Testis (tissue), 3 donors: Measurements from ENCODE around the gene MRGPRX2. TPM values are rescaled to one million over a fixed set of nuclear protein-coding genes. Genes with fewer than 3 reads are reported as not detected.
A peak's percentile ranks its signal among the peaks of the same experiment; 100 is the strongest.

ENCODE experiments used
- DNase-seq: peaks from one replicate; pipeline ENCODE4 v3.0.0-alpha.2; 2019
- H3K27ac ChIP-seq, 2 donors: fragments of 200-600 bp; sonication (generic); one replicate each; pipeline ENCODE4 v1.5.1; 2019
- H3K27me3 ChIP-seq: fragments of 200-600 bp; sonication (generic); one replicate; pipeline ENCODE4 v1.5.1; 2019
- H3K36me3 ChIP-seq: fragments of 200-600 bp; sonication (generic); one replicate; pipeline ENCODE4 v1.5.1; 2017; ENCODE audit warnings: low read depth; ENCODE audit errors: missing control alignments
- H3K4me1 ChIP-seq: fragments of 200-600 bp; sonication (generic); one replicate; pipeline ENCODE4 v1.5.1; 2019
- H3K4me3 ChIP-seq, 2 donors: fragments of 200-600 bp; sonication (generic); one replicate each; pipeline ENCODE4 v1.5.1; 2017 to 2019
- H3K9me3 ChIP-seq: fragments of 200-600 bp; sonication (generic); one replicate; pipeline ENCODE4 v1.5.1; 2017
- POLR2A ChIP-seq: fragments of 450-650 bp; IDR thresholded peaks from one replicate; pipeline ENCODE4 v1.6.1; 2017; ENCODE audit warnings: antibody characterized with exemption, mild to moderate bottlenecking, moderate library complexity
- WGBS, 2 donors: methylation state at CpG; one replicate each; pipeline ENCODE4 v1.1.5; 2018; 5-methylcytosine and 5-hydroxymethylcytosine counted together
- intact Hi-C: fragments of 100-400 bp; cut with DNase I; formaldehyde crosslinking; loops from one replicate; pipeline ENCODE4 v1.15.1; 2023; ENCODE audit warnings: low total_unique reads
- polyA plus RNA-seq: library from polyadenylated mRNA; stranded (reverse); fragments of 350-450 nt; fragmentation: Illumina TruSeq; extraction: RNeasy Lipid Tissue Mini Kit (QIAGEN cat#74804); gene quantifications from one replicate; pipeline ENCODE4 v1.2.3, GENCODE V29; 2014; ENCODE audit warnings: low read depth, low replicate concordance; ENCODE audit not compliant: insufficient read depth
- total RNA-seq, 2 donors: library from RNA; depleted of rRNA; stranded (reverse); fragments of >200 nt; gene quantifications; one replicate each; pipeline ENCODE4 v1.2.3, GENCODE V29; 2016
- TF ChIP-seq, protein P1 (sequence below), 3 experiments: fragments of 450-650 bp in 2 of 3; fragments of 200-600 bp in 1 of 3; sonication (generic) in 1 of 3; IDR thresholded peaks; one replicate each; pipeline ENCODE4 v1.5.1; 2016 to 2019; ENCODE audit warnings: antibody characterized with exemption in 3 of 3, mild to moderate bottlenecking in 2 of 3, moderate library complexity in 1 of 3

MRGPRX2 gene
- total and polyA plus RNA-seq, 3 donors from 2014 or later = 0.50 TPM; not detected in 2

DNA sequence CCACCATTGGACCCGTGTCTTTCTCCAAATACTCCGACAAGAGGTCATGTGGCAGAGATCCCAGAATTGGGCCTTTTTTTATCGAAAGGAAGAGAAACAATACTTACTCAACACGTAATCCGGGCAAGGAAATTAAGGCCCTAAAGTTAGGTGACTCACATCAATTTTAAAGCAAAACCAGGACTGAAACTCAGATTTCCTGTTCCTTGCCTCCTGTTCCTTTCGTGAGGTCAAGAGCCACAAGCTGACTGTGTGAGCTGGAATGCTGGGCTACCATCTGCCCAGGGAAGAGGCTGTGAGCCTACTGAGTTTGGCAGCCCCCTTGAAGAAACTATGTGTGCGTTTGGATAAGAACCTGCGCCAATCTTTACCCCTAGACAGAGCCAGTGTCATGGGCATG lies 27.1 kb upstream of the MRGPRX2 start:
- Histone ChIP-seq H3K9me3 (no peaks in the 10 kb centered on the region), H3K36me3 (no peaks in the 10 kb centered on the region), H3K4me1 (no peaks in the 10 kb centered on the region), H3K27ac (no peak overlapping the region), H3K27me3 (no peaks in the 10 kb centered on the region), H3K4me3 (no peak overlapping the region)
- no peak for DNase-seq
- no peak for TF ChIP-seq POLR2A
- TF ChIP-seq, protein P1, sequence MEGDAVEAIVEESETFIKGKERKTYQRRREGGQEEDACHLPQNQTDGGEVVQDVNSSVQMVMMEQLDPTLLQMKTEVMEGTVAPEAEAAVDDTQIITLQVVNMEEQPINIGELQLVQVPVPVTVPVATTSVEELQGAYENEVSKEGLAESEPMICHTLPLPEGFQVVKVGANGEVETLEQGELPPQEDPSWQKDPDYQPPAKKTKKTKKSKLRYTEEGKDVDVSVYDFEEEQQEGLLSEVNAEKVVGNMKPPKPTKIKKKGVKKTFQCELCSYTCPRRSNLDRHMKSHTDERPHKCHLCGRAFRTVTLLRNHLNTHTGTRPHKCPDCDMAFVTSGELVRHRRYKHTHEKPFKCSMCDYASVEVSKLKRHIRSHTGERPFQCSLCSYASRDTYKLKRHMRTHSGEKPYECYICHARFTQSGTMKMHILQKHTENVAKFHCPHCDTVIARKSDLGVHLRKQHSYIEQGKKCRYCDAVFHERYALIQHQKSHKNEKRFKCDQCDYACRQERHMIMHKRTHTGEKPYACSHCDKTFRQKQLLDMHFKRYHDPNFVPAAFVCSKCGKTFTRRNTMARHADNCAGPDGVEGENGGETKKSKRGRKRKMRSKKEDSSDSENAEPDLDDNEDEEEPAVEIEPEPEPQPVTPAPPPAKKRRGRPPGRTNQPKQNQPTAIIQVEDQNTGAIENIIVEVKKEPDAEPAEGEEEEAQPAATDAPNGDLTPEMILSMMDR (IDR thresholded peaks at IDR 0.05) = no peak
- 81 to 90% methylated on average over 8 of the region's 8 CpGs for WGBS, 2 donors
- intact Hi-C loops = no loop called here

DNA sequence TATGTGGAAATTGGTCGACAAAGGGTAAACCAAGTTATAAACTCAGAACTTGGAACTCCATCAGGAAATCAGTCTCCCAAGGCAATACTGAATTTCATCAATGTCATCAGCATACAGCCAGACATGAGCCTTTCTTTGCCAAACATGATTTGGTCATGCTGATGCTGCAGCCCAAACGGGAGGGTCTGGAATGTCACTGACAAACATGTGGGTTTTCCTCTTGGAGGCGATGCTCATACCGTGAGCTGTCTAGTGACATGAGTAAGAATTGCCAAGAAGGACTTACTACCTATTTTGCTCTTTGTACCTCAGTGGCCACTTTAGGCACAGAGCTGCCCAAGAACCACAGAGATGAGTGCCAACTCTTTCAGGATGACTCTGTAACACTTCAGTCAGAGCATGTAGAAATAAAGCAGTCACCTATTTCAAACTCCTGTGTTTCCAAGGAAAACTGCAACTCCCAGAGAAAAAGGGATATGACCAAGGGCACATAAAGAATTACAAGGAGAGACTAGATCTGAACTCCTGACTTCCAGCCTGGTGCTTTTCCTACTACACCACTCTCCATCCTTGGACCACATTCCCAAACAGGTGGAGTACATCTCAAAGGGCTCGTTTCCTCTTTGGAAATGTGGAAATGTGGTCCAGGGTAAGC lies 24.3 kb upstream of the MRGPRX2 start:
- Histone ChIP-seq H3K27me3 (no peaks in the 10 kb centered on the region), H3K36me3 (no peaks in the 10 kb centered on the region), H3K9me3 (no peaks in the 10 kb centered on the region), H3K4me1 (no peaks in the 10 kb centered on the region), H3K4me3 (no peak overlapping the region), H3K27ac (no peak overlapping the region)
- intact Hi-C loops = no loop called here
- DNase-seq = no peak
- no peak for TF ChIP-seq POLR2A
- TF ChIP-seq, protein P1 (IDR thresholded peaks at IDR 0.05) = no peak
- 86% methylated on average over 5 of the region's 5 CpGs for WGBS, 2 donors

- Histone ChIP-seq H3K4me3 (no peak overlapping the region), H3K36me3 (no peaks in the 10 kb centered on the region), H3K9me3 (no peaks in the 10 kb centered on the region), H3K4me1 (no peaks in the 10 kb centered on the region), H3K27me3 (no peaks in the 10 kb centered on the region), H3K27ac (no peak overlapping the region)
- TF ChIP-seq, protein P1 (IDR thresholded peaks at IDR 0.05) = no peak
- TF ChIP-seq POLR2A = no peak
- no peak for DNase-seq
- 89 to 95% methylated on average over 1 of the region's 1 CpG for whole genome bisulfite sequencing, 2 donors
- intact Hi-C loops = no loop called here
These were observed 22.6 kb upstream of the MRGPRX2 start for GRCh38 chr11:19083166-19083565.

DNA sequence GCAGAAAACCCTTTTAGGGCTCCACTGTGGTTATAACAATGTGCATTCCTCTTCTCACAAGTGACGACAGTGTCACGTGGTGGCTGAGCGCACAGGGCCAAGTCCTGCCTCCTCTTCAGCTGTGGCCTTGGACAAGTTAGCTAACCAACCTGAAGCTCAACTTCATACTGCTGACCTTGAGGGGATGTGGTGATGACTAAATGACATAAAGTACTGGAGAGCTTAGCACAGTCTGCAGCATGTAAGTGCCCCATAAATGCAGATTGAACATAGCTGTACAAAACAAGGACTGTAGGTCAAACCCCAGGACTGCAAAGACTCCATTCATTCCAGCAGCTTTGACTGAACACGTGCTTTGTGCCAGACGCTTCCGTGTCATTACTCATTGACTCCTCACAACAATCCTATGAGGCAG lies 20.1 kb upstream of the MRGPRX2 start:
- peak; percentile 55 for DNase-seq
- H3K4me1 ChIP-seq = no peaks in the 10 kb centered on the region
- no peak for TF ChIP-seq POLR2A
- TF ChIP-seq, protein P1 (IDR thresholded peaks at IDR 0.05) = no peak
- no peaks in the 10 kb centered on the region for H3K27me3 ChIP-seq
- H3K9me3 ChIP-seq = no peaks in the 10 kb centered on the region
- no peak overlapping the region for H3K4me3 ChIP-seq
- H3K36me3 ChIP-seq = no peaks in the 10 kb centered on the region
- intact Hi-C loops = no loop called here
- no peak overlapping the region for H3K27ac ChIP-seq
- 62 to 72% methylated on average over 6 of the region's 6 CpGs for WGBS, 2 donors
